IMR-90 (cell line): ENCODE results near the gene RPUSD1. TPM values are rescaled to one million over a fixed set of nuclear protein-coding genes. Genes with fewer than 3 reads are reported as not detected.

ENCODE experiments used
- ATAC-seq: fragments of 200-7000 bp; cut with Tn5 transposase; 2 replicates; pipeline ENCODE4 v1.9.1; 2020; ENCODE audit warnings: low read depth, mild to moderate bottlenecking, moderate library complexity
- BruUV-seq: library from RNA; stranded (reverse); fragments of 400-500 nt; replicated peaks from 2 replicates; lab custom pipeline; 2021; lab: Mats Ljungman, UMichigan
- CTCF ChIA-PET: fragments of 300-600 bp; formaldehyde crosslinking; extraction: SDS; loops from one replicate; lab custom pipeline; 2021; ENCODE audit warnings: antibody characterized with exemption; lab: Yijun Ruan, JAX
- POLR2A ChIA-PET: fragments of 300-600 bp; sonication (Branson Sonifier 250); formaldehyde crosslinking; loops from one replicate; lab custom pipeline; 2022; ENCODE audit warnings: antibody characterized with exemption; ENCODE audit not compliant: unreplicated experiment; lab: Charles Lee
- DNase-seq: peaks from one replicate; pipeline ENCODE4 v3.0.0; 2013
- H2AFZ ChIP-seq: replicated peaks from 2 replicates; pipeline ENCODE3; 2013; ENCODE audit warnings: low read length, mild to moderate bottlenecking; ENCODE audit not compliant: poor library complexity
- H2AK5ac ChIP-seq: 2 replicates; pipeline ENCODE4 v1.6.1; 2013; ENCODE audit warnings: low read depth, low read length, inconsistent platforms
- H2AK9ac ChIP-seq: replicated peaks from 2 replicates; pipeline ENCODE3; 2013; ENCODE audit warnings: mild to moderate bottlenecking, low read depth, low read length, moderate library complexity; ENCODE audit not compliant: poor library complexity
- H2BK120ac ChIP-seq: 2 replicates; pipeline ENCODE4 v1.6.1; 2013; ENCODE audit warnings: low read depth, low read length, inconsistent platforms
- H2BK15ac ChIP-seq: 3 replicates; pipeline ENCODE4 v1.6.1; 2013; ENCODE audit warnings: low read depth, low read length, inconsistent platforms
- H2BK20ac ChIP-seq: 2 replicates; pipeline ENCODE4 v1.6.1; 2013; ENCODE audit warnings: low read depth, mild to moderate bottlenecking, inconsistent platforms, low read length, moderate library complexity
- H2BK5ac ChIP-seq: 2 replicates; pipeline ENCODE4 v1.6.1; 2013; ENCODE audit warnings: mild to moderate bottlenecking, low read depth, low read length, inconsistent platforms; ENCODE audit not compliant: poor library complexity, severe bottlenecking
- H3K14ac ChIP-seq: replicated peaks from 2 replicates; pipeline ENCODE4 v1.6.1; 2013; ENCODE audit warnings: low read depth, low read length, inconsistent platforms
- H3K18ac ChIP-seq: 2 replicates; pipeline ENCODE4 v1.6.1; 2013; ENCODE audit warnings: low read depth, low read length, control low read depth
- H3K23ac ChIP-seq: 2 replicates; pipeline ENCODE4 v1.6.1; 2013; ENCODE audit warnings: low read depth, low read length, inconsistent platforms
- H3K27ac ChIP-seq: 2 replicates; pipeline ENCODE4 v1.5.1; 2013; ENCODE audit warnings: mild to moderate bottlenecking, control low read depth, low read length; ENCODE audit not compliant: insufficient read depth
- H3K27me3 ChIP-seq: 2 replicates; pipeline ENCODE4 v1.6.1; 2013; ENCODE audit warnings: low read length; ENCODE audit not compliant: control insufficient read depth, insufficient read depth
- H3K36me3 ChIP-seq: 2 replicates; pipeline ENCODE4 v1.6.1; 2013; ENCODE audit warnings: low read length, mixed read lengths; ENCODE audit not compliant: control insufficient read depth, insufficient read depth
- H3K4ac ChIP-seq: 2 replicates; pipeline ENCODE4 v1.6.1; 2013; ENCODE audit warnings: low read depth, low read length, inconsistent platforms
- H3K4me1 ChIP-seq: 2 replicates; pipeline ENCODE4 v1.6.1; 2013; ENCODE audit warnings: low read length, mixed read lengths; ENCODE audit not compliant: control insufficient read depth, insufficient read depth
- H3K4me2 ChIP-seq: 2 replicates; pipeline ENCODE4 v1.6.1; 2013; ENCODE audit warnings: low read depth, mild to moderate bottlenecking, control low read depth, low read length, moderate library complexity
- H3K4me3 ChIP-seq: 2 replicates; pipeline ENCODE4 v1.5.1; 2013; ENCODE audit warnings: low read depth, mild to moderate bottlenecking, control low read depth, low read length, moderate library complexity; ENCODE audit not compliant: insufficient read depth
- H3K56ac ChIP-seq: 2 replicates; pipeline ENCODE4 v1.6.1; 2013; ENCODE audit warnings: low read length, inconsistent platforms; ENCODE audit not compliant: insufficient read depth; ENCODE audit errors: extremely low read depth
- H3K79me1 ChIP-seq, 2 experiments: 2 replicates each; pipeline ENCODE4 v1.6.1; 2013; ENCODE audit warnings: low read length in 2 of 2, inconsistent platforms in 1 of 2, low read depth in 1 of 2
- H3K9ac ChIP-seq: 2 replicates; pipeline ENCODE4 v1.6.1; 2013; ENCODE audit warnings: low read depth, low read length, control low read depth
- H3K9me1 ChIP-seq: 2 replicates; pipeline ENCODE4 v1.6.1; 2013; ENCODE audit warnings: low read length, inconsistent platforms; ENCODE audit not compliant: insufficient read depth
- H3K9me3 ChIP-seq: 2 replicates; pipeline ENCODE4 v1.6.1; 2013; ENCODE audit warnings: low read length; ENCODE audit not compliant: control insufficient read depth, insufficient read depth
- H4K20me1 ChIP-seq: 2 replicates; pipeline ENCODE4 v1.6.1; 2013; ENCODE audit warnings: low read length, inconsistent platforms; ENCODE audit not compliant: insufficient read depth
- H4K5ac ChIP-seq: 2 replicates; pipeline ENCODE4 v1.6.1; 2013; ENCODE audit warnings: mild to moderate bottlenecking, low read depth, low read length, control low read depth
- H4K8ac ChIP-seq, 2 experiments: 2 replicates each; pipeline ENCODE4 v1.6.1; 2013; ENCODE audit warnings: low read depth in 2 of 2, low read length in 2 of 2, control low read depth in 1 of 2, inconsistent platforms in 1 of 2
- H4K91ac ChIP-seq: 2 replicates; pipeline ENCODE4 v1.6.1; 2013; ENCODE audit warnings: low read depth, low read length, inconsistent platforms; ENCODE audit not compliant: insufficient read depth
- CHD1 ChIP-seq: IDR thresholded peaks from 2 replicates; pipeline ENCODE4 v1.6.1; 2012; ENCODE audit warnings: low read depth, low read length, improper control_type of control experiment
- CTCF ChIP-seq: conservative IDR thresholded peaks from 2 replicates; pipeline ENCODE4 v1.5.1; 2012; ENCODE audit warnings: mild to moderate bottlenecking, low read depth, low read length, improper control_type of control experiment
- ELK1 ChIP-seq: fragments of 150-350 bp; IDR thresholded peaks from 2 replicates; pipeline ENCODE4 v1.6.1; 2016; ENCODE audit warnings: low read depth, mild to moderate bottlenecking, low read length, moderate library complexity, borderline replicate concordance
- MAFK ChIP-seq: IDR thresholded peaks from 2 replicates; pipeline ENCODE4 v1.6.1; 2012; ENCODE audit warnings: low read depth, low read length, improper control_type of control experiment
- MAZ ChIP-seq: IDR thresholded peaks from 2 replicates; pipeline ENCODE4 v1.6.1; 2012; ENCODE audit warnings: low read depth, mild to moderate bottlenecking, low read length, improper control_type of control experiment, moderate library complexity, borderline replicate concordance
- MXI1 ChIP-seq: IDR thresholded peaks from 2 replicates; pipeline ENCODE4 v1.6.1; 2012; ENCODE audit warnings: low read depth, mild to moderate bottlenecking, low read length, moderate library complexity, borderline replicate concordance
- POLR2A ChIP-seq: IDR thresholded peaks from 2 replicates; pipeline ENCODE4 v1.6.1; 2012; ENCODE audit warnings: mild to moderate bottlenecking, low read depth, low read length
- RAD21 ChIP-seq: IDR thresholded peaks from 2 replicates; pipeline ENCODE4 v1.6.1; 2012; ENCODE audit warnings: low read length, improper control_type of control experiment
- RFX5 ChIP-seq: IDR thresholded peaks from 2 replicates; pipeline ENCODE4 v1.8.0; 2012; ENCODE audit warnings: low read depth, mild to moderate bottlenecking, low read length, moderate library complexity
- SMC3 ChIP-seq: fragments of 150-350 bp; IDR thresholded peaks from 2 replicates; pipeline ENCODE4 v1.6.1; 2016; ENCODE audit warnings: low read depth, mild to moderate bottlenecking, antibody characterized with exemption, low read length, moderate library complexity
- USF2 ChIP-seq: fragments of 150-350 bp; IDR thresholded peaks from 2 replicates; pipeline ENCODE4 v1.6.1; 2017; ENCODE audit warnings: mild to moderate bottlenecking, antibody characterized with exemption, low read length, low read depth
- WGBS, 2 experiments: methylation state at CpG; one replicate each; pipeline versions ENCODE4 v1.1.5 to v1.1.7; 2013; ENCODE audit warnings: missing lambda C conversion rate in 2 of 2; ENCODE audit not compliant: insufficient read length in 1 of 2; ENCODE audit errors: extremely low coverage in 2 of 2; 5-methylcytosine and 5-hydroxymethylcytosine counted together
- dilution Hi-C: fragments of 300-500 bp; cut with HindIII; formaldehyde crosslinking; loops from one replicate; pipeline ENCODE4 v1.14.3; 2018; ENCODE audit warnings: low sequenced_read_pairs; ENCODE audit not compliant: unreplicated experiment
- in situ Hi-C: fragments of 300-500 bp; cut with MboI; formaldehyde crosslinking; loops from 3 replicates; pipeline ENCODE4 v1.14.3; 2019; ENCODE audit warnings: low sequenced_read_pairs, inconsistent platforms, mixed read lengths
- intact Hi-C: fragments of 100-400 bp; cut with micrococcal nuclease; formaldehyde crosslinking; loops from 2 replicates; pipeline ENCODE4 v1.10.0; 2022
- polyA plus RNA-seq, 3 experiments: library from polyadenylated mRNA; depleted of rRNA; stranded (reverse); fragments of >200 nt; gene quantifications; 2 replicates each; pipeline ENCODE4 v1.2.3, GENCODE V29; 2012; ENCODE audit warnings: low replicate concordance in 1 of 3
- total RNA-seq: library from RNA; depleted of rRNA; stranded (reverse); fragments of >200 nt; gene quantifications from 2 replicates; pipeline ENCODE4 v1.2.3, GENCODE V29; 2012

The RPUSD1 gene
- total and polyA plus RNA-seq, 2 of the 4 experiments (the other 2 are of a cell fraction), result 13.1 to 32.3 TPM

- no peak overlapping the region for H2AK9ac ChIP-seq
- no peak overlapping the region for H2BK15ac ChIP-seq
- ATAC-seq (no peak), DNase-seq (no peak)
- no peak overlapping the region for H3K56ac ChIP-seq
- no peak overlapping the region for H2BK5ac ChIP-seq
- H3K79me1 ChIP-seq, result no peaks in the 10 kb centered on the region
- peaks cover 3% of the 10 kb centered on the region; the same call in 1 of the 2 replicates for H3K27me3 ChIP-seq
- H3K23ac ChIP-seq, result no peak overlapping the region
- ChIA-PET CTCF (no interaction called here), POLR2A (no interaction called here)
- H3K4me3 ChIP-seq, result no peak overlapping the region
- H2AK5ac ChIP-seq, result no peak overlapping the region
- no peak overlapping the region for H3K27ac ChIP-seq
- H2BK120ac ChIP-seq, result no peak overlapping the region
- dilution Hi-C loops, result no loop called here
- H3K4ac ChIP-seq, result no peak overlapping the region
- no peaks in the 10 kb centered on the region for H3K4me1 ChIP-seq
- H4K20me1 ChIP-seq, result no peaks in the 10 kb centered on the region
- BruUV-seq, result no TSS peak
- no peak overlapping the region for H2AFZ ChIP-seq
- intact Hi-C loops, result no loop called here
- no peak overlapping the region for H3K18ac ChIP-seq
- H4K8ac ChIP-seq, result no peak overlapping the region
- 57% methylated on average over 19 of the region's 36 CpGs; no CpG with 5 or more reads in 1 of the 2 experiments for WGBS, 2 experiments
- no peak overlapping the region for H4K5ac ChIP-seq
- H4K91ac ChIP-seq, result no peak overlapping the region
- H3K9me3 ChIP-seq, result no peaks in the 10 kb centered on the region
- no peak overlapping the region for H3K9ac ChIP-seq
- H3K4me2 ChIP-seq, result no peak overlapping the region
- no peaks in the 10 kb centered on the region for H3K36me3 ChIP-seq
- no peak for TF ChIP-seq POLR2A
- TF ChIP-seq SMC3, result no peak
- no peak for TF ChIP-seq RAD21
- TF ChIP-seq RFX5, result no peak
- no peak for TF ChIP-seq USF2
- TF ChIP-seq MXI1, result no peak
- TF ChIP-seq MAZ, result no peak
- no peak for TF ChIP-seq ELK1
- no peak for TF ChIP-seq CTCF
- no peak for TF ChIP-seq MAFK
- TF ChIP-seq CHD1, result no peak
- H3K14ac ChIP-seq, result no peak overlapping the region
- H2BK20ac ChIP-seq, result no peak overlapping the region
- in situ Hi-C loops, result no loop called here
- no peaks in the 10 kb centered on the region for H3K9me1 ChIP-seq
These were observed 12.9 kb downstream of the RPUSD1 start for GRCh38 chr16:775236-775796.
